Loucy (cell line): ENCODE data around the gene CXXC1.

Source experiments
- H2AFZ ChIP-seq: fragments of 200-600 bp; sonication (generic); 2 replicates; pipeline ENCODE4 v1.6.0; 2016; ENCODE audit warnings: antibody characterized with exemption, mild to moderate bottlenecking, low read length, moderate library complexity
- H3F3A ChIP-seq: fragments of 200-600 bp; 2 replicates; pipeline ENCODE4 v1.6.0; 2016; ENCODE audit warnings: antibody characterized with exemption, low read depth, mild to moderate bottlenecking
- H3K27me3 ChIP-seq: fragments of 200-600 bp; sonication (generic); 2 replicates; pipeline ENCODE4 v1.6.1; 2014; ENCODE audit warnings: low read length, mild to moderate bottlenecking; ENCODE audit not compliant: insufficient read depth, poor library complexity, severe bottlenecking
- H3K36me3 ChIP-seq: fragments of 200-600 bp; sonication (generic); 2 replicates; pipeline ENCODE4 v1.6.1; 2016; ENCODE audit warnings: low read length; ENCODE audit not compliant: insufficient read depth
- H3K4me1 ChIP-seq: fragments of 200-600 bp; sonication (generic); 2 replicates; pipeline ENCODE4 v1.5.1; 2014; ENCODE audit warnings: low read length, mild to moderate bottlenecking; ENCODE audit not compliant: insufficient read depth, poor library complexity, severe bottlenecking
- H3K4me2 ChIP-seq: fragments of 200-600 bp; sonication (generic); 2 replicates; pipeline ENCODE4 v1.6.0; 2014; ENCODE audit warnings: antibody characterized with exemption, low read length, low read depth, mild to moderate bottlenecking; ENCODE audit not compliant: poor library complexity, severe bottlenecking
- H3K4me3 ChIP-seq: fragments of 200-600 bp; sonication (generic); 2 replicates; pipeline ENCODE4 v1.5.1; 2014; ENCODE audit warnings: low read length, mild to moderate bottlenecking, mixed read lengths; ENCODE audit not compliant: poor library complexity, severe bottlenecking
- H3K79me2 ChIP-seq: fragments of 200-600 bp; sonication (generic); 2 replicates; pipeline ENCODE4 v1.6.1; 2014; ENCODE audit warnings: low read length; ENCODE audit not compliant: insufficient read depth
- H3K9ac ChIP-seq: fragments of 200-600 bp; sonication (generic); 2 replicates; pipeline ENCODE4 v1.6.0; 2014; ENCODE audit warnings: mild to moderate bottlenecking, low read depth, low read length, moderate library complexity; ENCODE audit not compliant: poor library complexity, severe bottlenecking
- H3K9me2 ChIP-seq: fragments of 200-600 bp; sonication (generic); replicated peaks from 2 replicates; pipeline ENCODE4 v1.6.1; 2016; ENCODE audit warnings: low read depth, low read length, mixed read lengths
- H3K9me3 ChIP-seq: fragments of 200-600 bp; sonication (generic); 2 replicates; pipeline ENCODE4 v1.6.1; 2014; ENCODE audit warnings: mild to moderate bottlenecking, antibody characterized with exemption, low read length, low read depth; ENCODE audit not compliant: insufficient read depth
- H4K20me1 ChIP-seq: fragments of 200-600 bp; sonication (generic); 2 replicates; pipeline ENCODE4 v1.6.0; 2014; ENCODE audit warnings: antibody characterized with exemption, low read length, mild to moderate bottlenecking; ENCODE audit not compliant: insufficient read depth, poor library complexity, severe bottlenecking
- EZH2phosphoT487 ChIP-seq: fragments of 200-600 bp; IDR thresholded peaks from 2 replicates; pipeline ENCODE4 v1.6.1; 2018; ENCODE audit warnings: antibody characterized with exemption, mild to moderate bottlenecking, moderate library complexity, borderline replicate concordance
- TF ChIP-seq, protein P1 (sequence below): fragments of 200-600 bp; sonication (generic); conservative IDR thresholded peaks from 2 replicates; pipeline ENCODE4 v1.5.1; 2014; ENCODE audit warnings: mild to moderate bottlenecking, antibody characterized with exemption, low read length

CXXC1 gene

DNA sequence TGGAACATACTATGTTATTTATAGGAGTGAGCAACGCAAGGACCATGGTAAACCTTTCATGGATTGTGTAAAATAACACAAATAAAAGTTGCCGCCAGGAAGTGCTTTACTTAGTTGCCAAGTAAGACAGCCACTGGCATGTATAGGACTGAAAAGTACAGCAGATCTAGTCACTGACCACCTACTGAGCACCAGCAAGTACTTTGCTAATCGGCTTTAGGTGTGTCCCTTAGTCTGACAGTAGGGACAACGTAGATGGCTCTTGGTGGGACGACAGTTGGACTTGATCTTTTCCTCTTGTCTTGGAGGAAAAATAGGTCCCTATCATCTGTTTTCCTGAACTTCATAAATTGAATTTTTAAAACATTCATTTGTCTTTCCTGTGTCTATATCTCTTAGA is 13.6 kb upstream of the CXXC1 start:
- H3K4me1 ChIP-seq, result no peaks in the 10 kb centered on the region
- no peaks in the 10 kb centered on the region for H3F3A ChIP-seq
- H3K79me2 ChIP-seq, result no peaks in the 10 kb centered on the region
- peaks cover 4% of the 10 kb centered on the region; the same call in 1 of the 2 replicates for H3K9me3 ChIP-seq
- H3K4me3 ChIP-seq, result no peak overlapping the region
- no peak overlapping the region for H3K4me2 ChIP-seq
- no peaks in the 10 kb centered on the region for H3K9me2 ChIP-seq
- H3K9ac ChIP-seq, result no peak overlapping the region
- TF ChIP-seq, protein P1, sequence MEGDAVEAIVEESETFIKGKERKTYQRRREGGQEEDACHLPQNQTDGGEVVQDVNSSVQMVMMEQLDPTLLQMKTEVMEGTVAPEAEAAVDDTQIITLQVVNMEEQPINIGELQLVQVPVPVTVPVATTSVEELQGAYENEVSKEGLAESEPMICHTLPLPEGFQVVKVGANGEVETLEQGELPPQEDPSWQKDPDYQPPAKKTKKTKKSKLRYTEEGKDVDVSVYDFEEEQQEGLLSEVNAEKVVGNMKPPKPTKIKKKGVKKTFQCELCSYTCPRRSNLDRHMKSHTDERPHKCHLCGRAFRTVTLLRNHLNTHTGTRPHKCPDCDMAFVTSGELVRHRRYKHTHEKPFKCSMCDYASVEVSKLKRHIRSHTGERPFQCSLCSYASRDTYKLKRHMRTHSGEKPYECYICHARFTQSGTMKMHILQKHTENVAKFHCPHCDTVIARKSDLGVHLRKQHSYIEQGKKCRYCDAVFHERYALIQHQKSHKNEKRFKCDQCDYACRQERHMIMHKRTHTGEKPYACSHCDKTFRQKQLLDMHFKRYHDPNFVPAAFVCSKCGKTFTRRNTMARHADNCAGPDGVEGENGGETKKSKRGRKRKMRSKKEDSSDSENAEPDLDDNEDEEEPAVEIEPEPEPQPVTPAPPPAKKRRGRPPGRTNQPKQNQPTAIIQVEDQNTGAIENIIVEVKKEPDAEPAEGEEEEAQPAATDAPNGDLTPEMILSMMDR, result no peak
- TF ChIP-seq EZH2phosphoT487, result no peak
- H4K20me1 ChIP-seq, result no peaks in the 10 kb centered on the region
- no peaks in the 10 kb centered on the region for H3K36me3 ChIP-seq
- peaks cover 5% of the 10 kb centered on the region for H3K27me3 ChIP-seq
- H2AFZ ChIP-seq, result no peak overlapping the region

DNA sequence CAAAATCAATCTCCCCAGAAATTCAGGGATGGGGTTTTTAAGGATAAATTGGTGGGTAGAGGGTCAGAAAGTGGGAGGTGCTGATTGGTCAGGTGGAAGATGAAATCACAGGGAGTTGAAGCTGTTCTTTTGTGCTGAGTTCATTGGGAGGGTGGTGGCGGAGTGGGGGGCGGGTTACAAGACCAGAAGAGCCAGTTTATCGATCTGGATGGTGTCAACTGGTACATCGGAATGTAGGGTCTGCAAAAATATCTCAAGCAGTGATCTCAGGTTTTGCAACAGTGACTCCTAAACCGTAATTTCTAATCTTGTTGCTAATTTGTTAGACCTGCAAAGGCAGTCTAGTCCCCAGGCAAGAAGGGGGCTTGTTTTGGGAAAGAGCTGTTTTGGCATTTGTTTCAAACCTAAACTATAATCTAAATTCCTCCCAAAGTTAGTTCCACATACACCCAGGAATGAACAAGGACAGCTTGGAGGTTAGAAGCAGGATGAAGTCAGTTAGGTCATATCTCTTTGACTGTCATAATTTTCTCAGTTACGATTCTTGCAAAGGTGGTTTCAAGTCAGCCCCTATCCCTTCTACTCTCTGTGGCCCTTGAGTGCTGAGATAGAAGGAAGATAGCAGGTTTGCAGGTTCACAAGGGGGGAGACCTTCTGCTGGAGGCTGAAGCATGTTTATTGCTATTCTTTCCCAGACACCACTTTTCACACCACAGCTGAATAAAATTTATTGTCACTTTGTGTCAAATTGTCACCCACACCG is 12.3 kb upstream of the CXXC1 start:
- no peaks in the 10 kb centered on the region for H3K4me1 ChIP-seq
- no peak overlapping the region for H2AFZ ChIP-seq
- no peaks in the 10 kb centered on the region for H4K20me1 ChIP-seq
- no peaks in the 10 kb centered on the region for H3K9me2 ChIP-seq
- peaks cover 5% of the 10 kb centered on the region for H3K27me3 ChIP-seq
- H3K4me2 ChIP-seq, result no peak overlapping the region
- H3K9me3 ChIP-seq, result no peaks in the 10 kb centered on the region
- no peak overlapping the region for H3K9ac ChIP-seq
- no peaks in the 10 kb centered on the region for H3K36me3 ChIP-seq
- H3F3A ChIP-seq, result no peaks in the 10 kb centered on the region
- H3K79me2 ChIP-seq, result no peaks in the 10 kb centered on the region
- H3K4me3 ChIP-seq, result no peak overlapping the region
- TF ChIP-seq, protein P1, result no peak

DNA sequence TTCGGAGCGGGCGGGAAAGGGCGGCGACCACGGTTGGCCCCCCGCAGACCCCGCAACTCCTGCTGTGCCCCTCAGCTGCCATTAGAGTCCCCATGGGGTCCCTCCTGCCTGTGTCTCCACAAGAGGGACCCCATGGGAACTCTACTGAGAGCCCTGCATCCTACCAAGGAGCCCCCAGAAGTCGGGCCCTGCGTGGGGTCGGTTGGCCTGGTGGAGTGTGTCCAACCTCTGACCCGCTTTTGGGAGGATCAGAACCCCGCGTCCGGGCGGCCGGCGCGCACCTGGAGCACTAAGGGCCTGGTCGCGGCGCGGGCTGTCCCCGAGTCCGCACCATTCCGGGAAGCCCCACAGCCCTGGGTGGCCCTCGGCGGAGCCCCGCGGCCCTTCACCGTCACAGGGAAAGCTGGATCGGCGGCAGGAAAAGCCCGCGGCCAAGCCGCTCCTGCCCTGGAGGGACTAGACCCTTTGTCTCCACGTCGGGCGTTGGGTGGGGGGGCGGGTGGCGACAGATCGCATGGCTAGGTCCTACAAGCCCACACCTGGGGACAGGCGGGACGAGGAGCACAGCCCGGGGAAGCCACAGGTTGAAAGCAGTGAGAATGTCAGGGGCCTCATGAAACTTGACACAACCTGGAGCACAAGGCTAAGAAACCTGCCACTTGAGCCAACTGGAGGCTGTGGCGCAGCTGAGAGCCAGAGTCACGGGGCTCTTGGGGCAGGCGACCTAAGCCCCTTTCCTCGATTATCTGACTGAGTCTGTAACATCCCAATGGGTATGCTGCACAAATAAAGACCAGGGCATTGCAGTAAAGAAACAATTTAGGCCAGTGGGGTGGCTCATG is 11.2 kb upstream of the CXXC1 start:
- Histone ChIP-seq H3K36me3 (no peaks in the 10 kb centered on the region), H3K9ac (no peak overlapping the region), H3K4me3 (no peak overlapping the region), H3K4me2 (no peak overlapping the region), H3K9me3 (no peaks in the 10 kb centered on the region), H2AFZ (no peak overlapping the region), H3K9me2 (no peaks in the 10 kb centered on the region), H3K27me3 (peaks cover 5% of the 10 kb centered on the region), H3K4me1 (no peaks in the 10 kb centered on the region), H3F3A (no peaks in the 10 kb centered on the region), H4K20me1 (no peaks in the 10 kb centered on the region), H3K79me2 (no peaks in the 10 kb centered on the region)
- TF ChIP-seq, protein P1, result no peak
- no peak for TF ChIP-seq EZH2phosphoT487
